HepG2 (cell line): ENCODE data around the gene FGD2. TPM values are rescaled to one million over a fixed set of nuclear protein-coding genes. Genes with fewer than 3 reads are reported as not detected.

Source experiments
- ATAC-seq: fragments of 200-7000 bp; cut with Tn5 transposase; 3 replicates; pipeline ENCODE4 v1.9.1; 2020; ENCODE audit warnings: mild to moderate bottlenecking, moderate library complexity
- BruUV-seq: library from RNA; stranded (reverse); fragments of 400-500 nt; replicated peaks from 2 replicates; lab custom pipeline; 2021; lab: Mats Ljungman, UMichigan
- CTCF ChIA-PET: fragments of 300-600 bp; formaldehyde crosslinking; extraction: SDS; loops from one replicate; lab custom pipeline; 2021; ENCODE audit warnings: low total read pairs, inconsistent platforms, low intra/inter-chr PET ratio; lab: Yijun Ruan, JAX
- POLR2A ChIA-PET: fragments of 350-600 bp; sonication (Branson Sonifier 250); formaldehyde crosslinking; loops from one replicate; lab custom pipeline; 2020; ENCODE audit warnings: antibody characterized with exemption, inconsistent platforms; lab: Yijun Ruan, JAX
- DNase-seq: peaks from one replicate; pipeline ENCODE4 v3.0.0-alpha.2; 2015; ENCODE audit warnings: low spot score
- FAIRE-seq: peaks from 3 replicates; lab custom pipeline; 2011; peaks lifted over from hg19 to GRCh38; lab: Jason Lieb, UNC
- H2AFZ ChIP-seq: one replicate; pipeline ENCODE4 v1.6.1; 2011; ENCODE audit warnings: low read length, inconsistent platforms
- H3K27ac ChIP-seq: fragments of 300-600 bp; 3 replicates; pipeline ENCODE4 v1.8.0; 2011; ENCODE audit warnings: mixed run types, mild to moderate bottlenecking, mixed read lengths, low read length, inconsistent platforms; ENCODE audit not compliant: insufficient read depth; ENCODE audit errors: extremely low read length
- H3K27me3 ChIP-seq, 2 experiments: fragments of 200-600 bp in 1 of 2; 2 replicates in 1 of 2; 3 replicates in 1 of 2; pipeline versions ENCODE4 v1.6.0 to v1.8.0; 2011; ENCODE audit warnings: low read length in 2 of 2, mild to moderate bottlenecking in 2 of 2, moderate library complexity in 2 of 2, inconsistent platforms in 1 of 2; ENCODE audit not compliant: insufficient read depth in 2 of 2, control insufficient read depth in 1 of 2
- H3K36me3 ChIP-seq, 2 experiments: fragments of 200-600 bp in 1 of 2; replicated peaks in 1 of 2; 2 replicates in 1 of 2; 3 replicates in 1 of 2; pipeline versions ENCODE4 v1.5.1 to v1.8.0; 2011; ENCODE audit warnings: low read length in 2 of 2, inconsistent platforms in 1 of 2; ENCODE audit not compliant: insufficient read depth in 2 of 2, control insufficient read depth in 1 of 2
- H3K4me1 ChIP-seq: 2 replicates; pipeline ENCODE4 v1.5.1; 2012; ENCODE audit warnings: low read length, inconsistent platforms; ENCODE audit not compliant: insufficient read depth
- H3K4me2 ChIP-seq: 2 replicates; pipeline ENCODE4 v1.6.0; 2011; ENCODE audit warnings: low read depth, low read length, inconsistent platforms
- H3K4me3 ChIP-seq, 3 experiments: fragments of 200-600 bp in 1 of 3; sonication (generic), shearing (Covaris generic) in 1 of 3; replicated peaks in 1 of 3; 2 replicates each; pipeline ENCODE4 v1.5.1; 2011 to 2016; ENCODE audit warnings: low read length in 3 of 3, inconsistent platforms in 2 of 3, low read depth in 2 of 3, mild to moderate bottlenecking in 2 of 3, control low read depth in 1 of 3, mixed read lengths in 1 of 3; ENCODE audit not compliant: insufficient read depth in 1 of 3
- H3K79me2 ChIP-seq: one replicate; pipeline ENCODE4 v1.6.1; 2011; ENCODE audit warnings: low read length, inconsistent platforms; ENCODE audit not compliant: insufficient read depth
- H3K9ac ChIP-seq: 2 replicates; pipeline ENCODE4 v1.6.0; 2011; ENCODE audit warnings: mild to moderate bottlenecking, low read depth, low read length, inconsistent platforms; ENCODE audit not compliant: insufficient read depth
- H3K9me3 ChIP-seq: 2 replicates; pipeline ENCODE4 v1.5.1; 2012; ENCODE audit warnings: mild to moderate bottlenecking, low read length
- H4K20me1 ChIP-seq: 2 replicates; pipeline ENCODE4 v1.6.0; 2011; ENCODE audit warnings: inconsistent platforms, mild to moderate bottlenecking, low read length, moderate library complexity; ENCODE audit not compliant: insufficient read depth
- CEBPB ChIP-seq: IDR thresholded peaks from 2 replicates; pipeline ENCODE4 v1.6.1; 2011; ENCODE audit warnings: low read depth, low read length, improper control_type of control experiment, borderline replicate concordance
- EHMT2 ChIP-seq: fragments of 200-600 bp; sonication (generic); IDR thresholded peaks from 2 replicates; pipeline ENCODE4 v1.7.0; 2017; ENCODE audit warnings: antibody characterized with exemption, low read depth, low read length, borderline replicate concordance
- ERF ChIP-seq: IDR thresholded peaks from 2 replicates; pipeline ENCODE4 v1.6.1; 2018; ENCODE audit warnings: missing biosample characterization, missing genetic modification reagents
- FOXO4 ChIP-seq: sonication (generic); formaldehyde crosslinking; conservative IDR thresholded peaks from 2 replicates; pipeline ENCODE4 v1.8.1; 2023; ENCODE audit warnings: missing genetic modification reagents
- NR2F6 ChIP-seq, 2 experiments: IDR thresholded peaks; 2 replicates each; pipeline ENCODE4 v1.6.1; 2016; ENCODE audit warnings: antibody characterized with exemption in 1 of 2, mild to moderate bottlenecking in 1 of 2
- SETDB1 ChIP-seq: sonication (generic); formaldehyde crosslinking; IDR thresholded peaks from 2 replicates; pipeline ENCODE4 v1.5.1; 2020; ENCODE audit warnings: missing genetic modification reagents, mild to moderate bottlenecking, borderline replicate concordance
- WGBS: methylation state at CpG from one replicate; pipeline ENCODE4 v1.1.6; 2017; ENCODE audit warnings: low lambda C conversion rate; 5-methylcytosine and 5-hydroxymethylcytosine counted together
- in situ Hi-C: cut with HindIII; loops from 2 replicates; pipeline ENCODE4 v1.10.0; 2017; ENCODE audit warnings: low pct_unique_long_range_greater_than_20kb; ENCODE audit not compliant: extremely low pct_ligation_motif_present
- intact Hi-C: fragments of 100-400 bp; cut with micrococcal nuclease; formaldehyde crosslinking; loops from one replicate; pipeline ENCODE4 v1.10.0; 2022; ENCODE audit not compliant: unreplicated experiment
- polyA plus RNA-seq, 8 experiments: library from polyadenylated mRNA; depleted of rRNA in 3 of 8; stranded (reverse) in 7 of 8; unstranded in 1 of 8; fragments of >200 nt; fragmentation: Illumina TruSeq in 4 of 8; extraction: Trizol in 4 of 8; gene quantifications; 2 replicates each; pipeline versions ENCODE4 v1.2.1 to v1.2.3, GENCODE V29; 2011 to 2016; ENCODE audit warnings: low read depth in 4 of 8, missing spikeins in 1 of 8, mixed read lengths in 1 of 8; ENCODE audit not compliant: insufficient read depth in 1 of 8
- total RNA-seq, 5 experiments: library from RNA; depleted of rRNA; stranded (reverse); fragments of >200 nt; fragmentation: Illumina TruSeq; extraction: Trizol; gene quantifications; 2 replicates each; pipeline ENCODE4 v1.2.3, GENCODE V29; 2016; ENCODE audit warnings: low read depth in 1 of 5
- TF ChIP-seq, protein P1 (sequence below): sonication (generic); formaldehyde crosslinking; IDR thresholded peaks from 2 replicates; pipeline ENCODE4 v1.4.0; 2020; ENCODE audit warnings: missing genetic modification reagents, borderline replicate concordance

Gene FGD2
- total and polyA plus RNA-seq, 2 of the 13 experiments (the other 11 are each of a cell fraction or from before 2014, with no cell fraction given): not detected

- TF ChIP-seq, protein P1, sequence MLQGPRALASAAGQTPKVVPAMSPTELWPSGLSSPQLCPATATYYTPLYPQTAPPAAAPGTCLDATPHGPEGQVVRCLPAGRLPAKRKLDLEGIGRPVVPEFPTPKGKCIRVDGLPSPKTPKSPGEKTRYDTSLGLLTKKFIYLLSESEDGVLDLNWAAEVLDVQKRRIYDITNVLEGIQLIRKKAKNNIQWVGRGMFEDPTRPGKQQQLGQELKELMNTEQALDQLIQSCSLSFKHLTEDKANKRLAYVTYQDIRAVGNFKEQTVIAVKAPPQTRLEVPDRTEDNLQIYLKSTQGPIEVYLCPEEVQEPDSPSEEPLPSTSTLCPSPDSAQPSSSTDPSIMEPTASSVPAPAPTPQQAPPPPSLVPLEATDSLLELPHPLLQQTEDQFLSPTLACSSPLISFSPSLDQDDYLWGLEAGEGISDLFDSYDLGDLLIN (CRISPR knock-in tag): no peak
- TF ChIP-seq NR2F6 (IDR thresholded peaks at IDR 0.05): no peak
- TF ChIP-seq NR2F6 (CRISPR knock-in tag; IDR thresholded peaks at IDR 0.05): no peak
- no peak for TF ChIP-seq SETDB1
- no peak for TF ChIP-seq CEBPB
- no peak for TF ChIP-seq EHMT2
Measured at GRCh38 chr6:36973647-36974046, 31.8 kb upstream of the FGD2 start (continued).

- no peak for DNase-seq
- TF ChIP-seq ERF (CRISPR knock-in tag) (no peak), FOXO4 (CRISPR knock-in tag) (0 out of 2 replicates have a peak, but pooled peaks have one; percentile 71)
- no peak for FAIRE-seq
- Histone ChIP-seq H4K20me1 (no peaks in the 10 kb centered on the region; the same call in 1 of the 2 replicates), H3K36me3 (peaks cover 70 to 90% of the 10 kb centered on the region in 2 experiments), H3K4me3 (no peak overlapping the region), H3K79me2 (peaks cover 5% of the 10 kb centered on the region), H3K9ac (no peak overlapping the region), H2AFZ (no peak overlapping the region), H3K4me1 (no peaks in the 10 kb centered on the region), H3K4me2 (no peak overlapping the region), H3K9me3 (no peaks in the 10 kb centered on the region), H3K27me3 (no peaks in the 10 kb centered on the region), H3K27ac (no peak overlapping the region)
- 96% methylated on average over 3 of the region's 7 CpGs for WGBS
- ChIA-PET CTCF (interaction anchor here (2.7 kb wide), 1 partner anchor 43 kb away, joined by 15 read pairs; no protein-coding TSS in a partner anchor), POLR2A (no interaction called here)
- no peak for ATAC-seq
- no TSS peak for BruUV-seq
- in situ Hi-C loops: no loop called here
- intact Hi-C loops: loop anchor here (2.0 kb wide), 1 partner anchor 43 kb away; no protein-coding TSS in a partner anchor
Measured at GRCh38 chr6:36975231-36976006, 30.0 kb upstream of the FGD2 start.
